Effector CD4-positive, alpha-beta T cell (primary cell): ENCODE measurements around the gene DNMBP.
A peak's percentile ranks its signal among the peaks of the same experiment; 100 is the strongest.

Source experiments
- DNase-seq: peaks from one replicate; pipeline ENCODE4 v3.0.0-alpha.2; 2020
- total RNA-seq: gene quantifications from one replicate; lab custom pipeline; 2026; lab: John Stamatoyannopoulos, UW

Gene DNMBP
- 4.9 reads per million, percentile 19 among the genes with 10 or more reads in this experiment for total RNA-seq

- peak; percentile 65 for DNase-seq
Observed at GRCh38 chr10:100009793-100010676, at the start of gene DNMBP. DNMBP (minus strand) TSS chr10:100009947; CDS start chr10:99972124, 37,823 bp downstream.

- no peak for DNase-seq
Observed at GRCh38 chr10:100057948-100058347, 48.2 kb upstream of the DNMBP start.

- DNase-seq = no peak
Observed at GRCh38 chr10:100053686-100054460, 44.1 kb upstream of the DNMBP start.

- DNase-seq = peak; percentile 80
Observed at GRCh38 chr10:100046021-100046486, 36.3 kb upstream of the DNMBP start.

- DNase-seq = no peak
Observed at GRCh38 chr10:100045592-100045991, 35.8 kb upstream of the DNMBP start.

- DNase-seq = no peak
Observed at GRCh38 chr10:100043796-100044195, 34.0 kb upstream of the DNMBP start.

GRCh38 chr10:100043344-100043743, 33.6 kb upstream of the DNMBP start:
- no peak for DNase-seq

GRCh38 chr10:100041306-100042002, 31.7 kb upstream of the DNMBP start:
- DNase-seq = no peak

- DNase-seq = no peak
Observed at GRCh38 chr10:100038561-100039071, 28.9 kb upstream of the DNMBP start.

GRCh38 chr10:100037758-100038315, 28.1 kb upstream of the DNMBP start:
- no peak for DNase-seq

GRCh38 chr10:100036850-100037249, 27.1 kb upstream of the DNMBP start:
- DNase-seq = no peak

- DNase-seq = no peak
Observed at GRCh38 chr10:100033766-100034418, 24.1 kb upstream of the DNMBP start.

- no peak for DNase-seq
Observed at GRCh38 chr10:100027416-100027815, 17.7 kb upstream of the DNMBP start.

- no peak for DNase-seq
Observed at GRCh38 chr10:100025576-100025975, 15.8 kb upstream of the DNMBP start.

- no peak for DNase-seq
Observed at GRCh38 chr10:100024748-100025147, 15.0 kb upstream of the DNMBP start.

- no peak for DNase-seq
Observed at GRCh38 chr10:100022403-100022802, 12.7 kb upstream of the DNMBP start.

- no peak for DNase-seq
Observed at GRCh38 chr10:100021322-100021721, 11.6 kb upstream of the DNMBP start.

GRCh38 chr10:100020886-100021253, 11.1 kb upstream of the DNMBP start:
- DNase-seq = no peak

GRCh38 chr10:100020142-100020885, 10.6 kb upstream of the DNMBP start:
- DNase-seq = no peak

GRCh38 chr10:100019787-100020141, 10.0 kb upstream of the DNMBP start:
- no peak for DNase-seq

- no peak for DNase-seq
Observed at GRCh38 chr10:100014071-100014762, 4.5 kb upstream of the DNMBP start.
